AG09309 (cell line): ENCODE measurements around the gene PSMD11.

Experiments used
- DNase-seq: peaks from one replicate; pipeline ENCODE4 v3.0.0-alpha.2; 2010; ENCODE audit warnings: low read depth
- H3K4me3 ChIP-seq: 2 replicates; pipeline ENCODE4 v1.5.1; 2011; ENCODE audit warnings: mild to moderate bottlenecking, low read depth, low read length, moderate library complexity; ENCODE audit not compliant: control insufficient read depth
- TF ChIP-seq, protein P1 (sequence below): IDR thresholded peaks from 2 replicates; pipeline ENCODE4 v1.5.1; 2011; ENCODE audit warnings: mild to moderate bottlenecking, low read depth, low read length, inconsistent platforms; ENCODE audit not compliant: insufficient read depth, control insufficient read depth; ENCODE audit errors: missing control alignments

Gene PSMD11

DNA sequence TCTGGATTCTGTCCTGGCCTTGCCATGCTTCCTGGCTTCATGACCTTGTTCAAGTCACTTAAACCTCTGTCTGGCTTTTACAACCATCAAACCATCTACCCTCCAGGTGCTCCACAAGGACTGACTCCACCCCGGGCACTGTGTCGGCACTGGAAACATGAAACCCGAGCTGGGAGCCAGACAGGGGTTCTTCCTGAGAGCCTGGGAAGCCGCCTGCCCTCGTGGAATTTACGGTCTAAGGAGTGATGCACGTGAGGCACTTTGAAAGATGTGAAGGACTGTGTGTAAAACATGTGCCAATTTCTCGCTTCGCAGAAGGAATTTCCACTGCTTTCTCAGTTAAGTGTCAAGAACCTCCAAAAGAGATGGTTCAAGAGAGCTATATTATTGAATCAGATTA, 54.1 kb downstream of the PSMD11 start:
- TF ChIP-seq, protein P1, sequence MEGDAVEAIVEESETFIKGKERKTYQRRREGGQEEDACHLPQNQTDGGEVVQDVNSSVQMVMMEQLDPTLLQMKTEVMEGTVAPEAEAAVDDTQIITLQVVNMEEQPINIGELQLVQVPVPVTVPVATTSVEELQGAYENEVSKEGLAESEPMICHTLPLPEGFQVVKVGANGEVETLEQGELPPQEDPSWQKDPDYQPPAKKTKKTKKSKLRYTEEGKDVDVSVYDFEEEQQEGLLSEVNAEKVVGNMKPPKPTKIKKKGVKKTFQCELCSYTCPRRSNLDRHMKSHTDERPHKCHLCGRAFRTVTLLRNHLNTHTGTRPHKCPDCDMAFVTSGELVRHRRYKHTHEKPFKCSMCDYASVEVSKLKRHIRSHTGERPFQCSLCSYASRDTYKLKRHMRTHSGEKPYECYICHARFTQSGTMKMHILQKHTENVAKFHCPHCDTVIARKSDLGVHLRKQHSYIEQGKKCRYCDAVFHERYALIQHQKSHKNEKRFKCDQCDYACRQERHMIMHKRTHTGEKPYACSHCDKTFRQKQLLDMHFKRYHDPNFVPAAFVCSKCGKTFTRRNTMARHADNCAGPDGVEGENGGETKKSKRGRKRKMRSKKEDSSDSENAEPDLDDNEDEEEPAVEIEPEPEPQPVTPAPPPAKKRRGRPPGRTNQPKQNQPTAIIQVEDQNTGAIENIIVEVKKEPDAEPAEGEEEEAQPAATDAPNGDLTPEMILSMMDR = no peak
- DNase-seq = no peak
- H3K4me3 ChIP-seq = no peak overlapping the region

DNA sequence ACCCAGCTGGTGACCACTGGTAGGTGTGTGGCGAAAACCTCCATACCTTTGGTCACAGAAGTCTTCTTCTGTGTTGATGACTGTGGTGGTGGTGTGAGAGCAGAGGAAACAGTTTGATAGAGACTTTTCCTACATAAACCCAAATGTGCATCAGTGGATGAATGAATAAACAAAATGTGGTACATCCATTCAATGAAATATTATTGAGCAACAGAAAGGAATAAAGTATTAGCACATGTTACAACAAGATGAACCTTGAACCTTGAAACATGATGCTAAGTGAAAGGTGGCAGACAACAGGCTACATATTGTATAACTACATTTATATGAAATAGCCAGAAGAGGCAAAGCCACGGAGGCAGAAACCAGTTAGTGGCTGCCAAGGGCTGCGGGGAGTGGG, 57.7 kb downstream of the PSMD11 start:
- no peak for DNase-seq

DNA sequence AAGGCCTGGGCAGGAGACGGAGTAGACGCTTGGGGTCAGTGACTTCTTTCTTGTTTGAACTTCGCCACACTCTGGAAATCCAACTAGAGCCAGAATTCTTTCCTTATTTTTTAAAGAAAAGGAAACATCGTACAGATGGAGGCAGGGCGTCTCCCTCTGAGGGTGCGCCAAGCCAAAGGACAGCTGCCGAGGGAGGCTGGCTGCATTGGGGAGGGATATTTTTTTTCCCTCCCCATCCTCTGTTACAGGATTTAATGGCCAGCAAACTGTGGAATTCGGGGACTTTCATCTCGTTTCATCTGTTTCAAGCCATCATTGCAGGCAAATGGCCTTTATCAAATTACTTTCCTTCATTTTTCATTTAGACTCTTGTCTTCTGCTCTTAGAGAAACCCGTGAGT, 58.4 kb downstream of the PSMD11 start:
- DNase-seq = no peak
- H3K4me3 ChIP-seq = no peak overlapping the region
- TF ChIP-seq, protein P1 = no peak

More for the DNA sequence above, 57.7 kb downstream of the PSMD11 start:
- H3K4me3 ChIP-seq = no peak overlapping the region
- TF ChIP-seq, protein P1 = no peak

DNA sequence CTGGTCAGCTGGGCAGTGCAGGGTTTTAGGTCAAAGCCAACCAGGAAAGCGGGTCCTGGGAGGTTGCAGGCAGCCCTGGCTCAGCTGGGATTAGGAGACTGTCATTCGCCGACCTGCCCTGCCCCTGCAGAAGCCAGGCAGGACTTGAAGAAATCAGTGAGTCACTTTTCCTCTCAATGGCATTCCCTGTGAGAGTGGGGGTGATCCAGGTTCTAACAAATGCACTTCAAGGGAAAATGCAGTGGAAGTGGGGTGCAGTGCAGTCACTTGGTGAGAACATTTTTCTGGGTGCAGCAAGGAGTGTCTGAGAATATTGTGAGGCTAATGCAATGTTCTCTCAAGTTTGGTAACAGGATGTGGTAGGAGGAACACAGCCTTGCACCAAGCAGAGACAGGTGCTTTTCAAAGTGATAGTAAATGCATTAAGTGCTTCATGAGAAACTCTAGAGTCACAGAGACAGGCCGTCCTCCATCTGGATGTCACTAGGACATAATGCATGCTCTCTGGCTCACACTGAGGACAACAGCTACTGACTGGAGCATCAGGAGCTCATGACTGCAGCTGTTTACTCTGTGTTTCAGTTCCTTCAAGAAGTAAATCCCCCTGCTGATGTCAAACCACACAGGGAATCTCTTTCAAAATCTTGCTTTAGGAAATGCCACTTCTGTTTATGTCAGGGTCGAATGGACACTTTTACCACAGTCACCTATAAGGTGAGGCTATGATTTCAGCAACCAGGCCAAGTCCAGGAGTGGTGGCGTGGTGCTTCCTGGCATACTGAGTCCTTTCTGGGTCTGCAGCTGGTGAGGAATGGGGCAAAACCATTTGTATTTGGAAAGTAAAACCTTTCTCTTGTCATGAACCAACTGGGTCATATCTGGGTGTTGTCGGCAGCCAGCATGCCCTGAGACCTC, 59.2 kb downstream of the PSMD11 start:
- H3K4me3 ChIP-seq = no peak overlapping the region
- no peak for DNase-seq
- TF ChIP-seq, protein P1 = no peak

DNA sequence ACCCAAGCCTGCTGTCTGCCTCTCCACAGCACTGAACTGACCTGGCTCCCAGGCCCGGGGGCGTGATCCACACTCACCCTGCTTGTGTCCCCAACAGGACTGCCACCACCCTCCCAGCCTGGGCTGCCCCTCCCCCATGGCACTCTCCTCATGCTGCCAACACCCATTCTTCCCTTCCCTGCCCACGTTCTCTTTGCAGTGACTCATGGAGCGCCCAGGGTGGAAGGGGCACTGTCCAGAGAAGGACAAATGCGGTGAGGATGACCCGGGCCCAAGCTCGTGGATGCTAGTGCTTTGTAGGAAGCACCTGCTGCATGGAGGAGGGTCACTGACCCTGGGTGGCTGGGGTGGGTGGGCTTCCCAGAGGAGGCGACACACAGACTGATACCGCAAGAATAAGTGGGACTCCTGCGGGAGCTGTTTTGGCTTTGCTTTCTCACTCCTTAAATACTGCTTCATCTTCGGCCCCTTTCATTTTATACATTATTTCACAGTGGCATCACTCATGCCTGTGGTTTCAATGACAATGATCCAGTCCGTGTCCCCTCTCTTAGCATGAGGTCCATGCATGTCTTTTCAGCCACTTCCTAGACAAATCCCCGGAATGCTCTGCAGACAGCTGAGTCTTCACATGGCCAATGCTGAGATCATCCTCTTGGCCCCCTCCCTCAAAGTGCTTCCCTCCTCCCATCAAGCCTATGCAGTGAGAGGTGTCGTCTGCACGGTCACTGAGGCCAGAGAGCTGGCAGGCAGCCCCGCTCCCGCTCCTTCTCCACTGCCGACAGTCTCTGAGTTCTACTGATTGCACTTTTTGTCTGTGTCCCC, 60.1 kb downstream of the PSMD11 start:
- TF ChIP-seq, protein P1 = no peak
- DNase-seq = no peak
- H3K4me3 ChIP-seq = no peak overlapping the region

DNA sequence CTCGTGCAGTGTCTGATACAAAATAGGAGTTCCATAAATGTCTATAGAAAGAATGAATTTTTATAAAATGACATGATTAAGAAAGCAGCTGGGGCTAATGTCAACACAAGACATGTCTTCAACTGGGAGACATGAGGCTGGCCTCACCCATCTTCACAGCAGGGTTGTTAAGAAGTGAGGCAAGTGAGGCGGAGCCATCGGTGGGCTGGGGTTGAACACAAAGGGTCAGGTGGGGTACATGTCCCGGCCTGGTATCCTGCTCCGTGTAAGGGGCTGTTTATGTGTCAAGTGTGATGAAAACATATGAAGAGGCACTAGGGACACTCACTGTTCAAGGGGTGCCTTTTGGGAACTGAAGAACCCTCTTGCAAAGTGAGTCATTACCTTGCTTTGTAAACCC, 64.6 kb downstream of the PSMD11 start:
- TF ChIP-seq, protein P1 = no peak
- no peak overlapping the region for H3K4me3 ChIP-seq
- DNase-seq = no peak
